Neural progenitor cell (in vitro differentiated cells): ENCODE results near the gene PARPBP. TPM values are rescaled to one million over a fixed set of nuclear protein-coding genes. Genes with fewer than 3 reads are reported as not detected.

Experiments
- DNase-seq: peaks from one replicate; pipeline ENCODE4 v3.0.0-alpha.2; 2016; ENCODE audit warnings: low spot score
- H2AFZ ChIP-seq: fragments of 200-600 bp; sonication (generic); replicated peaks from 2 replicates; pipeline ENCODE4 v1.6.1; 2016; ENCODE audit warnings: antibody characterized with exemption
- H3F3A ChIP-seq: fragments of 200-600 bp; sonication (generic); 2 replicates; pipeline ENCODE4 v1.6.1; 2016; ENCODE audit warnings: antibody characterized with exemption, low read depth
- H3K27ac ChIP-seq: fragments of 200-600 bp; sonication (generic); 2 replicates; pipeline ENCODE4 v1.5.1; 2016; ENCODE audit warnings: mild to moderate bottlenecking
- H3K27me3 ChIP-seq: fragments of 200-600 bp; sonication (generic); 2 replicates; pipeline ENCODE4 v1.6.1; 2016; ENCODE audit warnings: mild to moderate bottlenecking, moderate library complexity
- H3K36me3 ChIP-seq: fragments of 200-600 bp; sonication (generic); 2 replicates; pipeline ENCODE4 v1.5.1; 2016
- H3K4me1 ChIP-seq: fragments of 200-600 bp; sonication (generic); 2 replicates; pipeline ENCODE4 v1.6.1; 2016; ENCODE audit warnings: mixed run types
- H3K4me2 ChIP-seq: fragments of 200-600 bp; sonication (generic); 2 replicates; pipeline ENCODE4 v1.6.1; 2016
- H3K4me3 ChIP-seq: fragments of 200-600 bp; sonication (generic); 2 replicates; pipeline ENCODE4 v1.5.1; 2016
- H3K79me2 ChIP-seq: fragments of 200-600 bp; sonication (generic); 2 replicates; pipeline ENCODE4 v1.6.1; 2016; ENCODE audit warnings: low read depth
- H3K9ac ChIP-seq: fragments of 200-600 bp; sonication (generic); 2 replicates; pipeline ENCODE4 v1.6.1; 2016
- H3K9me3 ChIP-seq: fragments of 200-600 bp; sonication (generic); 2 replicates; pipeline ENCODE4 v1.5.1; 2016; ENCODE audit warnings: low read depth
- H4K20me1 ChIP-seq: fragments of 200-600 bp; sonication (generic); 2 replicates; pipeline ENCODE4 v1.6.1; 2016; ENCODE audit warnings: low read depth
- H3K27ac Mint-ChIP-seq: 3 replicates; pipeline ENCODE4 v1.8.0; 2021; ENCODE audit warnings: mixed read lengths
- H3K27me3 Mint-ChIP-seq: 2 replicates; pipeline ENCODE4 v1.8.0; 2022; ENCODE audit warnings: low read depth, mild to moderate bottlenecking, inconsistent platforms, moderate library complexity, mixed read lengths; ENCODE audit not compliant: insufficient read depth
- H3K36me3 Mint-ChIP-seq: 3 replicates; pipeline ENCODE4 v1.8.0; 2021; ENCODE audit warnings: mixed read lengths
- H3K4me1 Mint-ChIP-seq: 3 replicates; pipeline ENCODE4 v1.8.0; 2021; ENCODE audit warnings: mixed read lengths
- H3K4me3 Mint-ChIP-seq: 3 replicates; pipeline ENCODE4 v1.8.0; 2021; ENCODE audit warnings: mild to moderate bottlenecking, moderate library complexity, mixed read lengths
- H3K9me3 Mint-ChIP-seq: 3 replicates; pipeline ENCODE4 v1.8.0; 2020; ENCODE audit warnings: mixed read lengths
- CTCF ChIP-seq: fragments of 200-600 bp; sonication (generic); IDR thresholded peaks from 2 replicates; pipeline ENCODE4 v1.5.1; 2017; ENCODE audit warnings: antibody characterized with exemption, mild to moderate bottlenecking
- EZH2 ChIP-seq: fragments of 200-600 bp; sonication (generic); IDR thresholded peaks from 2 replicates; pipeline ENCODE4 v1.6.1; 2017; ENCODE audit warnings: antibody characterized with exemption, mild to moderate bottlenecking, moderate library complexity
- EZH2phosphoT487 ChIP-seq: fragments of 200-600 bp; sonication (generic); IDR thresholded peaks from 2 replicates; pipeline ENCODE4 v1.6.1; 2017; ENCODE audit warnings: antibody characterized with exemption
- total RNA-seq: library from RNA; depleted of rRNA; stranded (reverse); fragments of >200 nt; gene quantifications from 2 replicates; pipeline ENCODE4 v1.2.3, GENCODE V29; 2015; ENCODE audit warnings: low replicate concordance

PARPBP gene
- total RNA-seq, 1 donor from 2014 or later, result 79.8 TPM

- Mint-ChIP-seq H3K4me3 (no peak overlapping the region), H3K4me1 (no peaks in the 10 kb centered on the region), H3K36me3 (no peaks in the 10 kb centered on the region), H3K27me3 (no peaks in the 10 kb centered on the region), H3K9me3 (no peaks in the 10 kb centered on the region), H3K27ac (no peak overlapping the region)
- H3F3A ChIP-seq, result no peaks in the 10 kb centered on the region
- DNase-seq, result no peak
- no peak overlapping the region for H3K9ac ChIP-seq
- no peak overlapping the region for H2AFZ ChIP-seq
- no peaks in the 10 kb centered on the region for H3K27me3 ChIP-seq
- H3K9me3 ChIP-seq, result no peaks in the 10 kb centered on the region
- no peak overlapping the region for H3K4me2 ChIP-seq
- no peaks in the 10 kb centered on the region for H4K20me1 ChIP-seq
- peaks cover 7% of the 10 kb centered on the region for H3K36me3 ChIP-seq
- H3K27ac ChIP-seq, result no peak overlapping the region
- no peaks in the 10 kb centered on the region for H3K4me1 ChIP-seq
- no peak overlapping the region for H3K4me3 ChIP-seq
- no peak for TF ChIP-seq EZH2
- no peak for TF ChIP-seq EZH2phosphoT487
- TF ChIP-seq CTCF, result no peak
- H3K79me2 ChIP-seq, result no peaks in the 10 kb centered on the region
Measured at GRCh38 chr12:102172436-102172835, 52.5 kb downstream of the PARPBP start.

GRCh38 chr12:102174117-102174516, 54.1 kb downstream of the PARPBP start:
- Histone ChIP-seq H3K79me2 (no peaks in the 10 kb centered on the region), H3K4me1 (no peaks in the 10 kb centered on the region), H3K27me3 (no peaks in the 10 kb centered on the region), H3K4me2 (no peak overlapping the region), H3K9me3 (no peaks in the 10 kb centered on the region), H3K36me3 (peaks cover 7% of the 10 kb centered on the region), H3F3A (no peaks in the 10 kb centered on the region), H3K27ac (no peak overlapping the region), H4K20me1 (no peaks in the 10 kb centered on the region), H2AFZ (no peak overlapping the region), H3K9ac (no peak overlapping the region), H3K4me3 (no peak overlapping the region)
- Mint-ChIP-seq H3K4me1 (no peaks in the 10 kb centered on the region), H3K27ac (no peak overlapping the region), H3K36me3 (no peaks in the 10 kb centered on the region), H3K27me3 (no peaks in the 10 kb centered on the region), H3K9me3 (no peaks in the 10 kb centered on the region), H3K4me3 (no peak overlapping the region)
- TF ChIP-seq EZH2, result no peak
- no peak for TF ChIP-seq EZH2phosphoT487
- no peak for TF ChIP-seq CTCF
- DNase-seq, result no peak

- Histone ChIP-seq H3F3A (no peaks in the 10 kb centered on the region), H3K9ac (no peak overlapping the region), H3K4me3 (no peak overlapping the region), H2AFZ (no peak overlapping the region), H3K27me3 (no peaks in the 10 kb centered on the region), H3K4me1 (no peaks in the 10 kb centered on the region), H3K79me2 (no peaks in the 10 kb centered on the region), H3K9me3 (no peaks in the 10 kb centered on the region), H3K36me3 (peaks cover 7% of the 10 kb centered on the region), H3K27ac (no peak overlapping the region), H3K4me2 (no peak overlapping the region), H4K20me1 (no peaks in the 10 kb centered on the region)
- TF ChIP-seq EZH2phosphoT487, result no peak
- no peak for TF ChIP-seq CTCF
- TF ChIP-seq EZH2, result no peak
- Mint-ChIP-seq H3K27me3 (no peaks in the 10 kb centered on the region), H3K9me3 (no peaks in the 10 kb centered on the region), H3K36me3 (no peaks in the 10 kb centered on the region), H3K4me3 (no peak overlapping the region), H3K27ac (no peak overlapping the region), H3K4me1 (no peaks in the 10 kb centered on the region)
- DNase-seq, result no peak
Measured at GRCh38 chr12:102174761-102175160, 54.8 kb downstream of the PARPBP start.

- no peaks in the 10 kb centered on the region for H3F3A ChIP-seq
- Mint-ChIP-seq H3K27me3 (no peaks in the 10 kb centered on the region), H3K36me3 (no peaks in the 10 kb centered on the region), H3K4me1 (no peaks in the 10 kb centered on the region), H3K4me3 (no peak overlapping the region), H3K27ac (no peak overlapping the region), H3K9me3 (no peaks in the 10 kb centered on the region)
- H3K79me2 ChIP-seq, result no peaks in the 10 kb centered on the region
- H3K27me3 ChIP-seq, result no peaks in the 10 kb centered on the region
- no peak overlapping the region for H3K4me3 ChIP-seq
- no peaks in the 10 kb centered on the region for H3K36me3 ChIP-seq
- H3K9ac ChIP-seq, result no peak overlapping the region
- TF ChIP-seq EZH2phosphoT487 (no peak), EZH2 (no peak), CTCF (no peak)
- DNase-seq, result no peak
- H3K9me3 ChIP-seq, result no peaks in the 10 kb centered on the region
- H4K20me1 ChIP-seq, result no peaks in the 10 kb centered on the region
- no peaks in the 10 kb centered on the region for H3K4me1 ChIP-seq
- no peak overlapping the region for H3K27ac ChIP-seq
- no peak overlapping the region for H3K4me2 ChIP-seq
- no peak overlapping the region for H2AFZ ChIP-seq
Measured at GRCh38 chr12:102182635-102183034, 62.7 kb downstream of the PARPBP start.
